ENCODE data around the gene SRPX2. TPM values are rescaled to one million over a fixed set of nuclear protein-coding genes. Genes with fewer than 3 reads are reported as not detected.

The SRPX2 gene
- 30.4 TPM for total RNA-seq

GRCh38 chrX:100643956-100644860, at the start of gene SRPX2:
SRPX2 (plus strand) TSS chrX:100644199; CDS start chrX:100646323, 2,124 bp downstream.
- DNase-seq = peak; percentile 61

GRCh38 chrX:100596601-100597000, 47.4 kb upstream of the SRPX2 start:
- DNase-seq = no peak

- no peak for DNase-seq
Observed at GRCh38 chrX:100599456-100599855, 44.5 kb upstream of the SRPX2 start.

GRCh38 chrX:100600340-100600739, 43.7 kb upstream of the SRPX2 start:
- no peak for DNase-seq

- DNase-seq = no peak
Observed at GRCh38 chrX:100600758-100601157, 43.2 kb upstream of the SRPX2 start.

GRCh38 chrX:100606753-100607152, 37.2 kb upstream of the SRPX2 start:
- no peak for DNase-seq

- DNase-seq = no peak
Observed at GRCh38 chrX:100609591-100609990, 34.4 kb upstream of the SRPX2 start.

- DNase-seq = no peak
Observed at GRCh38 chrX:100611951-100612350, 32.0 kb upstream of the SRPX2 start.

- peak; percentile 53 for DNase-seq
Observed at GRCh38 chrX:100615005-100615404, 29.0 kb upstream of the SRPX2 start.

GRCh38 chrX:100623001-100623400, 21.0 kb upstream of the SRPX2 start:
- DNase-seq = no peak

GRCh38 chrX:100625985-100626491, 18.0 kb upstream of the SRPX2 start:
- DNase-seq = no peak

- DNase-seq = no peak
Observed at GRCh38 chrX:100635040-100635439, 9.0 kb upstream of the SRPX2 start.

GRCh38 chrX:100635989-100636320, 8.0 kb upstream of the SRPX2 start:
- peak; percentile 24 for DNase-seq

- peak; percentile 95 for DNase-seq
Observed at GRCh38 chrX:100636321-100636991, 7.5 kb upstream of the SRPX2 start, which contains the start of gene TSPAN6. TSPAN6 (minus strand) TSS chrX:100636806; CDS start chrX:100636694, 112 bp downstream.

- DNase-seq = no peak
Observed at GRCh38 chrX:100642290-100642689, 1.7 kb upstream of the SRPX2 start.

GRCh38 chrX:100643212-100643611, 787 bp upstream of the SRPX2 start:
- DNase-seq = no peak

- DNase-seq = no peak
Observed at GRCh38 chrX:100645106-100645505, 1.1 kb downstream of the SRPX2 start.

- DNase-seq = peak; percentile 32
Observed at GRCh38 chrX:100647095-100647494, 3.1 kb downstream of the SRPX2 start.

GRCh38 chrX:100647739-100648138, 3.7 kb downstream of the SRPX2 start:
- DNase-seq = no peak

GRCh38 chrX:100648458-100649417, 4.7 kb downstream of the SRPX2 start:
- peak; percentile 67 for DNase-seq

GRCh38 chrX:100649550-100650356, 5.8 kb downstream of the SRPX2 start:
- DNase-seq = peak; percentile 48
